HepG2 (cell line): ENCODE results near the gene TNFAIP2. TPM values are rescaled to one million over a fixed set of nuclear protein-coding genes. Genes with fewer than 3 reads are reported as not detected.

ENCODE experiments used
- ATAC-seq: fragments of 200-7000 bp; cut with Tn5 transposase; 3 replicates; pipeline ENCODE4 v1.9.1; 2020; ENCODE audit warnings: mild to moderate bottlenecking, moderate library complexity
- BruUV-seq: library from RNA; stranded (reverse); fragments of 400-500 nt; replicated peaks from 2 replicates; lab custom pipeline; 2021; lab: Mats Ljungman, UMichigan
- CTCF ChIA-PET: fragments of 300-600 bp; formaldehyde crosslinking; extraction: SDS; loops from one replicate; lab custom pipeline; 2021; ENCODE audit warnings: low total read pairs, inconsistent platforms, low intra/inter-chr PET ratio; lab: Yijun Ruan, JAX
- POLR2A ChIA-PET: fragments of 350-600 bp; sonication (Branson Sonifier 250); formaldehyde crosslinking; loops from one replicate; lab custom pipeline; 2020; ENCODE audit warnings: antibody characterized with exemption, inconsistent platforms; lab: Yijun Ruan, JAX
- DNase-seq: peaks from one replicate; pipeline ENCODE4 v3.0.0-alpha.2; 2015; ENCODE audit warnings: low spot score
- FAIRE-seq: peaks from 3 replicates; lab custom pipeline; 2011; peaks lifted over from hg19 to GRCh38; lab: Jason Lieb, UNC
- H2AFZ ChIP-seq: one replicate; pipeline ENCODE4 v1.6.1; 2011; ENCODE audit warnings: low read length, inconsistent platforms
- H3K27ac ChIP-seq: fragments of 300-600 bp; 3 replicates; pipeline ENCODE4 v1.8.0; 2011; ENCODE audit warnings: mixed run types, mild to moderate bottlenecking, mixed read lengths, low read length, inconsistent platforms; ENCODE audit not compliant: insufficient read depth; ENCODE audit errors: extremely low read length
- H3K27me3 ChIP-seq, 2 experiments: fragments of 200-600 bp in 1 of 2; 2 replicates in 1 of 2; 3 replicates in 1 of 2; pipeline versions ENCODE4 v1.6.0 to v1.8.0; 2011; ENCODE audit warnings: low read length in 2 of 2, mild to moderate bottlenecking in 2 of 2, moderate library complexity in 2 of 2, inconsistent platforms in 1 of 2; ENCODE audit not compliant: insufficient read depth in 2 of 2, control insufficient read depth in 1 of 2
- H3K36me3 ChIP-seq, 2 experiments: fragments of 200-600 bp in 1 of 2; replicated peaks in 1 of 2; 2 replicates in 1 of 2; 3 replicates in 1 of 2; pipeline versions ENCODE4 v1.5.1 to v1.8.0; 2011; ENCODE audit warnings: low read length in 2 of 2, inconsistent platforms in 1 of 2; ENCODE audit not compliant: insufficient read depth in 2 of 2, control insufficient read depth in 1 of 2
- H3K4me1 ChIP-seq: 2 replicates; pipeline ENCODE4 v1.5.1; 2012; ENCODE audit warnings: low read length, inconsistent platforms; ENCODE audit not compliant: insufficient read depth
- H3K4me2 ChIP-seq: 2 replicates; pipeline ENCODE4 v1.6.0; 2011; ENCODE audit warnings: low read depth, low read length, inconsistent platforms
- H3K4me3 ChIP-seq, 3 experiments: fragments of 200-600 bp in 1 of 3; sonication (generic), shearing (Covaris generic) in 1 of 3; replicated peaks in 1 of 3; 2 replicates each; pipeline ENCODE4 v1.5.1; 2011 to 2016; ENCODE audit warnings: low read length in 3 of 3, inconsistent platforms in 2 of 3, low read depth in 2 of 3, mild to moderate bottlenecking in 2 of 3, control low read depth in 1 of 3, mixed read lengths in 1 of 3; ENCODE audit not compliant: insufficient read depth in 1 of 3
- H3K79me2 ChIP-seq: one replicate; pipeline ENCODE4 v1.6.1; 2011; ENCODE audit warnings: low read length, inconsistent platforms; ENCODE audit not compliant: insufficient read depth
- H3K9ac ChIP-seq: 2 replicates; pipeline ENCODE4 v1.6.0; 2011; ENCODE audit warnings: mild to moderate bottlenecking, low read depth, low read length, inconsistent platforms; ENCODE audit not compliant: insufficient read depth
- H3K9me3 ChIP-seq: 2 replicates; pipeline ENCODE4 v1.5.1; 2012; ENCODE audit warnings: mild to moderate bottlenecking, low read length
- H4K20me1 ChIP-seq: 2 replicates; pipeline ENCODE4 v1.6.0; 2011; ENCODE audit warnings: inconsistent platforms, mild to moderate bottlenecking, low read length, moderate library complexity; ENCODE audit not compliant: insufficient read depth
- ETV5 ChIP-seq: IDR thresholded peaks from 2 replicates; pipeline ENCODE4 v1.6.1; 2018; ENCODE audit warnings: missing biosample characterization, missing genetic modification reagents, inconsistent platforms, borderline replicate concordance
- ISX ChIP-seq: sonication (generic); formaldehyde crosslinking; conservative IDR thresholded peaks from 2 replicates; pipeline ENCODE4 v1.5.0; 2020; ENCODE audit warnings: missing genetic modification reagents
- NFE2L1 ChIP-seq: sonication (generic); formaldehyde crosslinking; IDR thresholded peaks from 2 replicates; pipeline ENCODE4 v1.4.0; 2020; ENCODE audit warnings: missing genetic modification reagents, mild to moderate bottlenecking, borderline replicate concordance
- UBTF ChIP-seq: sonication (generic); formaldehyde crosslinking; IDR thresholded peaks from 2 replicates; pipeline ENCODE4 v1.4.0; 2020; ENCODE audit warnings: mild to moderate bottlenecking, missing genetic modification reagents
- YEATS2 ChIP-seq: sonication (generic); formaldehyde crosslinking; IDR thresholded peaks from 2 replicates; pipeline ENCODE4 v1.4.0; 2020; ENCODE audit warnings: missing genetic modification reagents, borderline replicate concordance
- ZBTB3 ChIP-seq: sonication (generic); formaldehyde crosslinking; IDR thresholded peaks from 2 replicates; pipeline ENCODE4 v1.4.0; 2020; ENCODE audit warnings: low read depth, mild to moderate bottlenecking, moderate library complexity, missing genetic modification reagents, borderline replicate concordance
- ZBTB33 ChIP-seq: sonication (generic); formaldehyde crosslinking; IDR thresholded peaks from 2 replicates; pipeline ENCODE4 v1.4.0; 2020; ENCODE audit warnings: missing genetic modification reagents
- ZBTB34 ChIP-seq: sonication (generic); formaldehyde crosslinking; IDR thresholded peaks from 2 replicates; pipeline ENCODE4 v1.8.0; 2022; ENCODE audit warnings: mild to moderate bottlenecking, missing genetic modification reagents
- ZNF280B ChIP-seq: sonication (generic); formaldehyde crosslinking; IDR thresholded peaks from 2 replicates; pipeline ENCODE4 v1.5.0; 2020; ENCODE audit warnings: missing genetic modification reagents, mild to moderate bottlenecking, borderline replicate concordance
- ZNF296 ChIP-seq: sonication (generic); formaldehyde crosslinking; conservative IDR thresholded peaks from 2 replicates; pipeline ENCODE4 v1.5.0; 2020; ENCODE audit warnings: mild to moderate bottlenecking, missing genetic modification reagents
- ZNF326 ChIP-seq: sonication (generic); formaldehyde crosslinking; IDR thresholded peaks from 2 replicates; pipeline ENCODE4 v1.4.0; 2020; ENCODE audit warnings: missing genetic modification reagents, borderline replicate concordance
- ZNF558 ChIP-seq: sonication (generic); formaldehyde crosslinking; IDR thresholded peaks from 2 replicates; pipeline ENCODE4 v1.9.0; 2022; ENCODE audit warnings: mild to moderate bottlenecking, missing genetic modification reagents, borderline replicate concordance
- ZNF703 ChIP-seq: sonication (generic); formaldehyde crosslinking; IDR thresholded peaks from 2 replicates; pipeline ENCODE4 v1.5.1; 2020; ENCODE audit warnings: missing genetic modification reagents, mild to moderate bottlenecking, moderate library complexity, borderline replicate concordance
- WGBS: methylation state at CpG from one replicate; pipeline ENCODE4 v1.1.6; 2017; ENCODE audit warnings: low lambda C conversion rate; 5-methylcytosine and 5-hydroxymethylcytosine counted together
- in situ Hi-C: cut with HindIII; loops from 2 replicates; pipeline ENCODE4 v1.10.0; 2017; ENCODE audit warnings: low pct_unique_long_range_greater_than_20kb; ENCODE audit not compliant: extremely low pct_ligation_motif_present
- intact Hi-C: fragments of 100-400 bp; cut with micrococcal nuclease; formaldehyde crosslinking; loops from one replicate; pipeline ENCODE4 v1.10.0; 2022; ENCODE audit not compliant: unreplicated experiment
- polyA plus RNA-seq, 8 experiments: library from polyadenylated mRNA; depleted of rRNA in 3 of 8; stranded (reverse) in 7 of 8; unstranded in 1 of 8; fragments of >200 nt; fragmentation: Illumina TruSeq in 4 of 8; extraction: Trizol in 4 of 8; gene quantifications; 2 replicates each; pipeline versions ENCODE4 v1.2.1 to v1.2.3, GENCODE V29; 2011 to 2016; ENCODE audit warnings: low read depth in 4 of 8, missing spikeins in 1 of 8, mixed read lengths in 1 of 8; ENCODE audit not compliant: insufficient read depth in 1 of 8
- total RNA-seq, 5 experiments: library from RNA; depleted of rRNA; stranded (reverse); fragments of >200 nt; fragmentation: Illumina TruSeq; extraction: Trizol; gene quantifications; 2 replicates each; pipeline ENCODE4 v1.2.3, GENCODE V29; 2016; ENCODE audit warnings: low read depth in 1 of 5
- TF ChIP-seq, protein P1 (sequence below): sonication (generic); formaldehyde crosslinking; IDR thresholded peaks from 2 replicates; pipeline ENCODE4 v1.9.0; 2022; ENCODE audit warnings: low read depth, missing genetic modification reagents

TNFAIP2 gene
- total and polyA plus RNA-seq, 2 of the 13 experiments (the other 11 are each of a cell fraction or from before 2014, with no cell fraction given), result 0.46 to 1.5 TPM

- TF ChIP-seq ZNF280B (CRISPR knock-in tag), result no peak
- TF ChIP-seq YEATS2, result no peak
- no peak for TF ChIP-seq ZNF558 (CRISPR knock-in tag)
- TF ChIP-seq ZNF326 (CRISPR knock-in tag), result no peak
These were observed 55.8 kb downstream of the TNFAIP2 start (continued) for GRCh38 chr14:103179094-103179493.

DNA sequence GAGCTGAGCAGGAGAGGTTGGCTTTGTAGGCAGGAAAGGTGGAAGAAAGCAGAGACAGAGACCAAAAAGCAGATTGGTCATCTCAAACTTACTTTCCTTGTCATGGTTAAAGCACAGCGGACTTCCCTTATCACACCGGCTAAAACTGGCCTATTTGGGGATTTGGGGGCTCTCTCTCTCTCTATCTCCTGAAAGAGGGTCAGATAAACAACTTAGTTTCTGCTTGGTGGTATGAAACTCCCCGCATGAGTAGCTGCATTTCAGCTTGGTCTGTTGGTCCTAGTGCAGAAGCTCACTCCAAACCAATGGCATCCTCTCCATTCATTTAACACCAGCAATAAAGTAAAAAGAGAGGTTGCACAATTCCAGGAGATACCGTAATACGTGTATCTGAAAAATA lies 57.1 kb downstream of the TNFAIP2 start:
- no peaks in the 10 kb centered on the region for H4K20me1 ChIP-seq
- no peak for FAIRE-seq
- TF ChIP-seq ZNF703 (CRISPR knock-in tag) (no peak), ISX (CRISPR knock-in tag) (no peak), ZBTB3 (CRISPR knock-in tag) (no peak), ZNF296 (CRISPR knock-in tag) (no peak), NFE2L1 (CRISPR knock-in tag) (no peak), ZBTB33 (CRISPR knock-in tag) (no peak), ETV5 (CRISPR knock-in tag) (no peak), ZBTB34 (CRISPR knock-in tag) (no peak), UBTF (CRISPR knock-in tag) (no peak)
- TF ChIP-seq, protein P1, sequence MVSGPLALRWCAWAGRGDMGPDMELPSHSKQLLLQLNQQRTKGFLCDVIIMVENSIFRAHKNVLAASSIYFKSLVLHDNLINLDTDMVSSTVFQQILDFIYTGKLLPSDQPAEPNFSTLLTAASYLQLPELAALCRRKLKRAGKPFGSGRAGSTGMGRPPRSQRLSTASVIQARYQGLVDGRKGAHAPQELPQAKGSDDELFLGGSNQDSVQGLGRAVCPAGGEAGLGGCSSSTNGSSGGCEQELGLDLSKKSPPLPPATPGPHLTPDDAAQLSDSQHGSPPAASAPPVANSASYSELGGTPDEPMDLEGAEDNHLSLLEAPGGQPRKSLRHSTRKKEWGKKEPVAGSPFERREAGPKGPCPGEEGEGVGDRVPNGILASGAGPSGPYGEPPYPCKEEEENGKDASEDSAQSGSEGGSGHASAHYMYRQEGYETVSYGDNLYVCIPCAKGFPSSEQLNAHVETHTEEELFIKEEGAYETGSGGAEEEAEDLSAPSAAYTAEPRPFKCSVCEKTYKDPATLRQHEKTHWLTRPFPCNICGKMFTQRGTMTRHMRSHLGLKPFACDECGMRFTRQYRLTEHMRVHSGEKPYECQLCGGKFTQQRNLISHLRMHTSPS, result no peak

More for the DNA sequence above, 57.1 kb downstream of the TNFAIP2 start:
- 73% methylated on average over 5 of the region's 5 CpGs for WGBS
- no peak overlapping the region for H3K27ac ChIP-seq
- ChIA-PET CTCF (no interaction called here), POLR2A (no interaction called here)
- no peaks in the 10 kb centered on the region for H3K79me2 ChIP-seq
- DNase-seq (no peak), ATAC-seq (no peak)
- peaks cover 23% of the 10 kb centered on the region for H3K4me1 ChIP-seq
- intact Hi-C loops (no loop called here), in situ Hi-C loops (no loop called here)
- H3K4me2 ChIP-seq, result no peak overlapping the region
- no peak overlapping the region for H2AFZ ChIP-seq
- no TSS peak for BruUV-seq
- no peaks in the 10 kb centered on the region for H3K36me3 ChIP-seq
- H3K9ac ChIP-seq, result no peak overlapping the region
- no peaks in the 10 kb centered on the region for H3K27me3 ChIP-seq
- no peaks in the 10 kb centered on the region for H3K9me3 ChIP-seq
- H3K4me3 ChIP-seq, result no peak overlapping the region
